Stimulated activated CD8-positive, alpha-beta memory T cell treated with anti-CD3 and anti-CD28 coated beads, Interleukin-12 subunit alpha, Interleukin-12 subunit beta, amount 100 ng/mL, for 1 hour (primary cell): Measurements from ENCODE around the gene FLYWCH2.
"Not testable (repeated sequence)": the region's sequence is repeated elsewhere in the genome, so short reads cannot be mapped to it uniquely, and the experiment has no call there.

ENCODE experiments used
- DNase-seq: peaks from one replicate; pipeline ENCODE4 v3.0.0-alpha.2; 2020; ENCODE audit warnings: low read depth

FLYWCH2 gene

GRCh38 chr16:2938206-2938605 is 55.2 kb downstream of the FLYWCH2 start:
- DNase-seq, result no peak

DNA sequence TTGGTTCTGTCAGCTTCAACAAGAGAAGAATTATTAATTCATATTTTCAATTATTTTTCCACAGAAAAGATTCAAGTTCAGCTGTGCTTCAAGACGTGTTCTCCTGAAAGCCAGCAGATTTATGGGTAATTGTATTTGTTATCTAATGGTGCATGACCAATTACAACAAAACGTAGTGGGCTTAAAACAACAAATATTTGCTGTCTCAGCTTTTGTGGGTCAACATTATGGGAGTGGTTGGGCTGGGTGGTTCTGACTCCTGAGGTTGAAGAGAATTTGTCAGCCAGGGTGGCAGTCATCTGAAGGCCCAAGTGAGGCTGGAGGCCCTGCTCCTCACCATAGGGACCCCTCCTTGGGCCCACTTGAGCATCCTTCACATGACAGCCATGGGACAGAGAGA is 57.0 kb downstream of the FLYWCH2 start:
- DNase-seq, result no peak

- no peak for DNase-seq
Measured at GRCh38 chr16:2942045-2942444, 59.0 kb downstream of the FLYWCH2 start.

DNA sequence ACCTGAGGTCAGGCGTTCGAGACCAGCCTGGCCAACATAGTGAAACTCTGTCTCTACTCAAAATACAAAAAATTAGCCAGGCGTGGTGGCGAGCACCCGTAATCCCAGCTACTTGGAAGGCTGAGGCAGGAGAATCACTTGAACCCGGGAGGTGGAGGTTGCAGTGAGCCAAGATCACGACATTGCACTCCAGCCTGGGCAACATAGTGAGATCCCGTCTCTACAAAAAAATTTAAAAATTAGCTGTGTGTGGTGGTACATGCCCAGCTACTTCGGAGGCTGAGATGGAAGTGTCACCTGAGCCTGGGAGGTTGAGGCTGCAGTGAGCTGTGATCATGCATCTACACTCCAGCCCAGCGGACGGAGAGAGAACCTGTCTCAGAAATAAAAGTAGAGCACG is 60.7 kb downstream of the FLYWCH2 start:
- not testable (repeated sequence) for DNase-seq

DNA sequence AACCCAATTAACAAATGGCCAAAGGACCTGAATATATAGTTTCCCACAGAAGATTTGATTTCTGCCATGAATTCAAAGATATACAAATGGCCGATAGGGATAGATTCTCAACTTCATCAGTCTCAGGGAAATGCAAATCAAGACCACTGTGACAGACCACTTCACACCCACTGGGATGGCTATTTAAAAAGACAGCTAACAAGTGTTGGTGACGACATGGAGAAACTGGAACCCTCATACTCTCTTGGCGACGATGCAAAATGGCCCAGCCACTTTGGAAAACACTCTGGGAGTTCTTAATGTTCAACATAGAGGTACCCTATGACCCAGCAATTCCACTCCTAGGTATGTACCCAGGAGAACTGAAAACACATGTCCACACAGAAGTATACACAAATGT is 63.6 kb downstream of the FLYWCH2 start:
- no peak for DNase-seq
